ENCODE measurements around the gene PDZD8. TPM values are rescaled to one million over a fixed set of nuclear protein-coding genes. Genes with fewer than 3 reads are reported as not detected.
"Not testable (repeated sequence)": the region's sequence is repeated elsewhere in the genome, so short reads cannot be mapped to it uniquely, and the experiment has no call there.

Gene PDZD8
- total RNA-seq, 1 donor from 2014 or later, result 23.9 TPM

DNA sequence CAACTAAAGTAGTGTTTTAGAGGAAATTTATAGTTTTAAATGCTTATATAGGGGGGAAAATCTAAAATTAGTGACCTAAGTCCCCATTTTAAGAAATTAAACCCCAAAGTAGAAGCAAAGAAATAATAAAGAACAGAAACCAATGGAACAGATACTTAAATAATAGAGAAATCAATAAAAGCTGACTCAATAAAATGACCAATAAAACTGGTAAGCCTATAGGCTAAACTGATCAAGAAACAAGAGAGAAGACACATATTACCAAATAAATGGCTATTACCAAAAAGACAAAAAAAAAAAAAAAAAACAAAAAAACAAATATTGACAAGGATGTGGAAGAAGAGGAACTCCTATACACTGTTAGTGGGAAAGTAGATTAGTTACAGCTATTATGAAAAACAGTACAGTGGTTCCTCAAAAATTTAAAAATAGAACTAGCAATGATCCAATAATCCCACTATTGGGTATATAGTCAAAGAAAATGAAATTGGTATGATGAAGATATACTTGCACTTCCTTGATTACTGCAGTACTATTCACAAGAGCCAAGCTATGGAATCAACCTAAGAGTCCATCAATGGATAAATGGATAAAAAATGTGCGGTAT lies 81.1 kb downstream of the PDZD8 start:
- H3K27ac ChIP-seq (replicated peaks), result no peak overlapping the region
- H3K4me3 ChIP-seq, result no peak overlapping the region
- no peaks in the 10 kb centered on the region for H3K27me3 ChIP-seq (ENCODE audit: low read depth)
- peaks cover 8% of the 10 kb centered on the region for H3K36me3 ChIP-seq
- TF ChIP-seq CTCF (IDR thresholded peaks at IDR 0.05; ENCODE audit: borderline replicate concordance), result no peak
- H3K4me1 ChIP-seq, result peaks cover 4% of the 10 kb centered on the region
- no peak for DNase-seq
- peaks cover under 1% of the 10 kb centered on the region for H3K9me3 ChIP-seq (replicated peaks)
- intact Hi-C loops (cut with micrococcal nuclease), result no loop called here

DNA sequence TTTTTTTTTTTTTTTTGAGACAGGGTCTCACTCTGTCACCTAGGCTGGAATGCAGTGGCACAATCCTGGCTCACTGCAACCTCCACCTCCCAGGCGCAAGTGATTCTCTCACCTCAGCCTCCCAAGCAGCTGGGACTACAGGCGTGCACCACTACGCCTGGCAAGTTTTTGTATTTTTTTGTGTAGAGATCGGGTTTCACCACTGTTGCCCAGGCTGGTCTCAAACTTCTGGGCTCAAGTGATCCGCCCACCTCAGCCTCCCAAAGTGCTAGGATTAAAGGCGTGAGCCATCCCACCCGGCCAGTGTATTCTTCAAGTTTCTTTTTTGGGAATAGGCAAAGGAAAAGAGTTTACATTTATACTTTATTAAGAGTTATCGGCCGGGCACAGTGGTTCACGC lies 84.4 kb downstream of the PDZD8 start:
- H3K27me3 ChIP-seq (ENCODE audit: low read depth); H3K27ac ChIP-seq (replicated peaks); DNase-seq; H3K4me3 ChIP-seq; H3K4me1 ChIP-seq; intact Hi-C loops (cut with micrococcal nuclease); H3K9me3 ChIP-seq (replicated peaks): not testable (repeated sequence)
- peaks cover 13% of the 10 kb centered on the region for H3K36me3 ChIP-seq

DNA sequence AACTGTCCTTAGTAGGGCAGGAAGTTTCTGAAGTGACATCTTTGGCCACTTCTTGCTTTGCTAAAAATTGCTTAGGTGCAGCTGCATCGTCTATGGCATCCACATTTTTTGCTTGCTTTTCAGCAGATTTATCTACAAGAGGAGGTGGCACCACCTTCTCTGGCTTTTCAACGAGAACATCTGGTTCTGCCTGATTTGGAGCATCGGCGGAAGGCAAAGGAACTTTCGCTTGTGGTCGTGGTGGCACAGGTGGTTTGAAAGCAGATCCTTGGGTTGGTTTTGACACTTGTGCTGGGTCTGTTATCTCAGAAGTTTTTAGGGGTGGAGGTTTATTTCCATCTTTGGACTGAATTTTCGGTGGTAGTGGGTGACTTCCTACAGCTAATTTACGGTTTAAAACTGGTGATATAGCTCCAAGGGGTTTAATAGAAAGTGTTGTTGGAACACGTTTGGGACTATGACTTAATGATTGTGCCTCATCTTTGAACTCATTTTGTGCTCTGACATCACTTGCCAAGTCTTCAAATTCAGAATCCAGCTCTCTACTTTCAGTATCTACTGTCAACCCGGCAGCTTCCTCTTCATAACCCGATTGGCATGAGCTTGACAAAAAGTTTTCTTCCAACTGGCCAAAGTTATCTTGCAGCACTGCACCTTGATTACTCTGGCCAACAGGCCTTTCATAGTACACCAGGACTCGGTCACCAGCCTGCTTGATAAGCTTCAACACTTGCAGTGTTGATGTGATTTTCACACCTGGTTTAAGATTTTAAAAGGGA lies 90.3 kb downstream of the PDZD8 start:
- DNase-seq, result no peak
- intact Hi-C loops (cut with micrococcal nuclease), result no loop called here
- no peak for TF ChIP-seq CTCF (IDR thresholded peaks at IDR 0.05; ENCODE audit: borderline replicate concordance)
- Histone ChIP-seq H3K4me1 (no peaks in the 10 kb centered on the region), H3K27ac (replicated peaks) (no peak overlapping the region), H3K27me3 (ENCODE audit: low read depth) (no peaks in the 10 kb centered on the region), H3K4me3 (no peak overlapping the region), H3K36me3 (peaks cover 37% of the 10 kb centered on the region), H3K9me3 (replicated peaks) (no peaks in the 10 kb centered on the region)

GRCh38 chr10:117277675-117278074 lies 97.6 kb downstream of the PDZD8 start:
- H3K4me3 ChIP-seq, result no peak overlapping the region
- DNase-seq, result no peak
- H3K27ac ChIP-seq (replicated peaks), result no peak overlapping the region
- no peaks in the 10 kb centered on the region for H3K27me3 ChIP-seq (ENCODE audit: low read depth)
- H3K4me1 ChIP-seq, result no peaks in the 10 kb centered on the region
- intact Hi-C loops (cut with micrococcal nuclease), result no loop called here
- H3K36me3 ChIP-seq, result no peaks in the 10 kb centered on the region
- H3K9me3 ChIP-seq (replicated peaks), result no peaks in the 10 kb centered on the region
- no peak for TF ChIP-seq CTCF (IDR thresholded peaks at IDR 0.05; ENCODE audit: borderline replicate concordance)

GRCh38 chr10:117275121-117275520 lies 100.1 kb downstream of the PDZD8 start:
- intact Hi-C loops (cut with micrococcal nuclease), result no loop called here
- TF ChIP-seq CTCF (IDR thresholded peaks at IDR 0.05; ENCODE audit: borderline replicate concordance), result no peak
- Histone ChIP-seq H3K9me3 (replicated peaks) (no peaks in the 10 kb centered on the region), H3K4me3 (no peak overlapping the region), H3K27ac (replicated peaks) (no peak overlapping the region), H3K27me3 (ENCODE audit: low read depth) (no peaks in the 10 kb centered on the region), H3K36me3 (no peaks in the 10 kb centered on the region), H3K4me1 (no peaks in the 10 kb centered on the region)
- DNase-seq, result no peak

DNA sequence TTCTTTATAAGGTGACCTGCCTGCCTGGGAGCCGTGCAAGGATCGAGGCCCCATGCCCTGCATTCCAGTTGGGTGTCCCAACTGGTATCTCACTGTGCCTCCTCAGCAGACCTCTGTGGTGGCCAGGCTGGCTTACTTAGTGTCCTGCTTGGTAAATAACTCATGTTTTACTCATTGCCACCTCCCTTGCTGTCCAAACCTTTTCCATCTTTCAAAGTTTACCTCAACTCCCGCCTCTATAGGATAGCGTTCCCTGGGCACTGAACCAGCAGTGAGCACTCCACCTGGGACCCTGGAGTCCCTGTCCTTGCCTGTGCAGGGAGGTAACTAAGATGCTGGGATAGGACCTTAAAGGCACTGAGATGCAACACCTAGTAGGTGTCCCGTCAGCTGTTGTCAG lies 100.7 kb downstream of the PDZD8 start:
- TF ChIP-seq CTCF (IDR thresholded peaks at IDR 0.05; ENCODE audit: borderline replicate concordance), result no peak
- H3K27ac ChIP-seq (replicated peaks), result no peak overlapping the region
- no peaks in the 10 kb centered on the region for H3K4me1 ChIP-seq
- no peaks in the 10 kb centered on the region for H3K27me3 ChIP-seq (ENCODE audit: low read depth)
- no peaks in the 10 kb centered on the region for H3K36me3 ChIP-seq
- no peaks in the 10 kb centered on the region for H3K9me3 ChIP-seq (replicated peaks)
- H3K4me3 ChIP-seq, result no peak overlapping the region
- intact Hi-C loops (cut with micrococcal nuclease), result no loop called here
- no peak for DNase-seq

Data from left ventricle myocardium inferior (tissue), 1 donor.